Stomach smooth muscle (tissue), 2 donors: Measurements from ENCODE around the gene IFNL2.
"Not testable (repeated sequence)": the region's sequence is repeated elsewhere in the genome, so short reads cannot be mapped to it uniquely, and the experiment has no call there.

ENCODE experiments used
- H3K27ac ChIP-seq: one replicate; pipeline ENCODE4 v1.7.0; 2013; ENCODE audit warnings: mild to moderate bottlenecking, low read length, inconsistent platforms
- H3K27me3 ChIP-seq, 2 donors: one replicate each; pipeline ENCODE4 v1.7.0; 2013; ENCODE audit warnings: low read length in 2 of 2; ENCODE audit not compliant: insufficient read depth in 2 of 2, control insufficient read depth in 1 of 2
- H3K36me3 ChIP-seq, 2 donors: one replicate each; pipeline ENCODE4 v1.7.0; 2013; ENCODE audit warnings: low read length in 2 of 2; ENCODE audit not compliant: control insufficient read depth in 2 of 2, insufficient read depth in 2 of 2
- H3K4me1 ChIP-seq: one replicate; pipeline ENCODE4 v1.7.0; 2013; ENCODE audit warnings: low read length; ENCODE audit not compliant: control insufficient read depth, insufficient read depth
- H3K4me3 ChIP-seq, 2 donors: one replicate each; pipeline ENCODE4 v1.7.0; 2013; ENCODE audit warnings: low read length in 2 of 2
- H3K9ac ChIP-seq, 2 donors: one replicate each; pipeline ENCODE4 v1.7.0; 2013; ENCODE audit warnings: low read length in 2 of 2, mild to moderate bottlenecking in 1 of 2
- H3K9me3 ChIP-seq, 2 donors: one replicate each; pipeline ENCODE4 v1.7.0; 2013; ENCODE audit warnings: low read length in 2 of 2; ENCODE audit not compliant: control insufficient read depth in 2 of 2
- donor health status: healthy.
- donor health status: Pancreatic carcinoma.

IFNL2 gene

DNA sequence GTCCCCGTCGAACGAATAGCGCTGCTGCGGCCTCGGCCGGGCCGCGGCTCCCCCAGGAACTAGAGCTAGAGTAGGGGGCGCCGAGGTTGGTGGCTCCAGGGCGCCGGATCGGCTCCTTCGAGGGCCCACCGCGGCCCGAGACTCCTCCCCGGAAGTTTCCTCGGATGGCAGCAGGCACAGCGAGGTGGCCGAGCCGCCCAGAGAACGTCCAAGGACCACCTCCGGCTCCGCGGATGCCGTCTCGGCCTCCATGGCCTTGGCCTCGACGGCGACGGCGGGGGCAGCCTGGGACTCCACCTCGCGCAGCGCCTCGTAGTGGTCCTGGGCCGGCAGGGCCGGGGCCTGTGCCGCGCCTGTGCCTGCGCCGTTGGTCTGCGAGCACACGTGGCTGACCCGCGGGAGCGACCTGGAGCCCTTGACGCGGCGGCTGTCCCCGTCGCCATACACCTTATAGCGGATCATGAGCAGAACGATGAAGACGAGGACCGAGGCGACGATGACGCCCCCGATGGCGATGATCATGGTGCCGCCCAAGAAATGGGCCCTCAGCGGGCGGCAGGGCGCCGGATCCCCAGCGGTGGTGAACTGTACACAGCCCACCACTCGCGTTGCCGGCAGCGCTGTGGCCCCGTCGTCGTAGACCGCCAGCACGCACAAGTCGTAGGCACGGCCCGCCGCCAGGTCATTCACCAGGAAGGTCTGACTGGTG, 39.8 kb downstream of the IFNL2 start:
- no peaks in the 10 kb centered on the region for H3K9me3 ChIP-seq
- peaks cover 25 to 43% of the 10 kb centered on the region in 2 donors for H3K27me3 ChIP-seq
- H3K4me1 ChIP-seq = peaks cover 5% of the 10 kb centered on the region
- peaks cover 0 to 3% of the 10 kb centered on the region in 2 donors for H3K36me3 ChIP-seq
- no peak overlapping the region for H3K9ac ChIP-seq
- H3K4me3 ChIP-seq = no peak overlapping the region
- H3K27ac ChIP-seq = no peak overlapping the region

DNA sequence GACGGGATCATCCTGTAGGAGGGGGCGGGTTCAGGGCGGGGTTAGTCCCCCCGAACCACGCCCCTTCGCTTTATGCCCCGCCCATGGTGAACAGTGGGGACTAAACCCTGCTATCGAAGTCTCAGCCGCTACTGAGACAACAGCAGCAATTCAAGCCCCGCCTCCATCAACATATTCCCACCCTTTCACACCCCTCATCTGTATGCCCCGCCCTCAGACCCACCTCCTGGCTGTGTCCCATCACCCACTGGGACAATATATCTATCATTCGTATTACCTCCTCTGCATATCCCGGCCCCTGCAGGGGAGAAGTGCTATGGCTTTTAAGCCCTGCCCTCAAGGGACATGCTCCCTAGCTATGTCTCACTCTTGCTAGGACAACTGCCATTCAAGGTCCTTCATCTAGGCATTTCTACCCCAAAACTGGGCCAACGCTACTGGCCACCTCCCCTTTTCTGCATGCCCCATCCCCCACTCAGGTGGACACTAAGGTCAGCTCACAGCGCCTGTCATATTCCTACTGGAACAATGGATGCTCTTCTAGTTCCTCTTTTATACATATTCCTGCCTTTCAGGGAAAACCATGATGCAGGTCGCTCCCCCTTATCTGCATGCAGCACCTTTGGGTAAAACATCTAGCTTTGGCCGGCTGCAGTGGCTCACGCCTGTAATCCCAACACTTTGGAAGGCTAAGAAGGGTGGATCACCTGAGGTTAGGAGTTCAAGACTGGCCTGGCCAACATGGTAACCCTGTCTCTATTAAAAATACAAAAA, 40.5 kb downstream of the IFNL2 start:
- peaks cover 5% of the 10 kb centered on the region for H3K4me1 ChIP-seq
- H3K36me3 ChIP-seq = peaks cover 0 to 8% of the 10 kb centered on the region in 2 donors
- H3K4me3 ChIP-seq = no peak overlapping the region
- no peak overlapping the region for H3K27ac ChIP-seq
- no peaks in the 10 kb centered on the region for H3K9me3 ChIP-seq
- H3K27me3 ChIP-seq = peaks cover 25 to 37% of the 10 kb centered on the region in 2 donors
- H3K9ac ChIP-seq = no peak overlapping the region

- H3K27me3 ChIP-seq = peaks cover 22 to 34% of the 10 kb centered on the region in 2 donors
- not testable (repeated sequence) for H3K4me3 ChIP-seq, H3K27ac ChIP-seq, H3K9me3 ChIP-seq, H3K36me3 ChIP-seq, H3K9ac ChIP-seq, H3K4me1 ChIP-seq
Measured at GRCh38 chr19:39309305-39309670, 41.1 kb downstream of the IFNL2 start.

DNA sequence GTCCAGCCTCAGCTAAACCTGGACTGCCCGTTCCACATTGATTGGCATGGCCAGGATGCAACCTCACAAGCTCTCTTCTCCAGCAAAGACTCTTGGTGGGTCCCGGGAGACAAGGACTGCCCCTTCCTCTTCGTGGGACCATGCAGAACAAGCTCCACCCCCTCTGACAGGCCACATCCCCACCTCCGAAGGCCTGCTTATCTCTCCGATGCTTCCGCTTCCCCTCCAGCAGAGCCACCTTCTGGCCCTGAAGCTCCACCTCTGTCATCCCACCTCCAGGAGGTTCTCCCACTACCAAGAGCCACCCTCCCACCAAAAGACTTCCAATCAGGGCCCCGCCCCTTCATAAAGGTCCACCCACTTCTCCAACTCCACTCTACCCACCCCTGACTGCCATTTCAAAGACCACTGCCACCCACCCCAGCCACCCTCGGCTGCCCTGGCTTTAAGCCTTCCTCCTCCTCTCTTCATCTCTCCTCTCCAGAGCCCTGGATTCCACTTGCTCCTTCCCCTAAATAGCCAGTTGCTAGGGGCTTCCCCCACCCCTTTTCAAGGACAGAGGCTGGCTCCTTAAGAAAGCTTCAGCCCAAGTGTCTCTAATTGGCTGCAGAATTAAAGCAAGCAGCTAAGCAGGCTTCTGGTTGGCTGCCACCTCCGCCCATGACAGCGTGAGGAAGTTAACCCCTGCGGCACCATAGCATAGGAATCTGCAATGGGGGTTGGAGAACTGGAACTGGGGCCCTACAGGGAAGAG, 42.5 kb downstream of the IFNL2 start:
- H3K9me3 ChIP-seq = no peaks in the 10 kb centered on the region
- H3K4me1 ChIP-seq = peaks cover 5% of the 10 kb centered on the region
- H3K9ac ChIP-seq = no peak overlapping the region
- no peak overlapping the region for H3K4me3 ChIP-seq
- peaks cover 21 to 23% of the 10 kb centered on the region in 2 donors for H3K27me3 ChIP-seq
- peaks cover 0 to 10% of the 10 kb centered on the region in 2 donors for H3K36me3 ChIP-seq
- H3K27ac ChIP-seq = no peak overlapping the region

- Histone ChIP-seq H3K27me3 (peaks cover 0 to 3% of the 10 kb centered on the region in 2 donors), H3K9me3 (no peaks in the 10 kb centered on the region)
Measured at GRCh38 chr19:39314016-39314728, 46.0 kb downstream of the IFNL2 start.

GRCh38 chr19:39315933-39316332, 47.7 kb downstream of the IFNL2 start:
- Histone ChIP-seq H3K36me3 (peaks cover 0 to 10% of the 10 kb centered on the region in 2 donors), H3K4me1 (peaks cover 11% of the 10 kb centered on the region), H3K9me3 (no peaks in the 10 kb centered on the region), H3K4me3 (no peak overlapping the region), H3K27ac (no peak overlapping the region), H3K9ac (no peak overlapping the region), H3K27me3 (peaks cover 0 to 3% of the 10 kb centered on the region in 2 donors)

More at GRCh38 chr19:39314016-39314728, 46.0 kb downstream of the IFNL2 start:
- Histone ChIP-seq H3K9ac (no peak overlapping the region), H3K4me1 (peaks cover 2% of the 10 kb centered on the region), H3K27ac (no peak overlapping the region), H3K36me3 (peaks cover 0 to 10% of the 10 kb centered on the region in 2 donors), H3K4me3 (no peak overlapping the region)

GRCh38 chr19:39316627-39317321, 48.6 kb downstream of the IFNL2 start:
- no peak overlapping the region for H3K27ac ChIP-seq
- H3K36me3 ChIP-seq = peaks cover 0 to 10% of the 10 kb centered on the region in 2 donors
- H3K4me1 ChIP-seq = peaks cover 11% of the 10 kb centered on the region
- H3K4me3 ChIP-seq = no peak overlapping the region
- H3K27me3 ChIP-seq = no peaks in the 10 kb centered on the region
- H3K9me3 ChIP-seq = no peaks in the 10 kb centered on the region
- no peak overlapping the region for H3K9ac ChIP-seq

DNA sequence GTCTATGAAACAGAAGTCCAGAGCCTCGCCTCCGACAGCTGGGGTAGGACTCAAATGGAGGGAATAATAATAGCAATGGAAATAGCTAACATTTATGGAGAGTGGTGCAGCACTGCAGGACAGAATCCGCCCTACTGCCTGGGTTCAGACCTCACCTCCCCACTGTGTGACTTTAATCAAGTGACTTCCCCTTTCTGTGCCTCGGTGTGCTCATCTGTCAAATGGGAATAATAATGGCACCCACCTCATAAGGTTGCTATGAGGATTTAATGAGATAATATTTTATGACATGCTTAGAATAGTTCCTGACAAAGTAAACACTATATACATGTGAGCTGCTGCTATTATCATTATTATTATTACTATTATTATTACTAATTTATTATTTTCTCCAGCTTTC, 49.3 kb downstream of the IFNL2 start:
- H3K4me3 ChIP-seq = no peak overlapping the region
- H3K9ac ChIP-seq = no peak overlapping the region
- peaks cover 11% of the 10 kb centered on the region for H3K4me1 ChIP-seq
- H3K9me3 ChIP-seq = no peaks in the 10 kb centered on the region
- H3K27me3 ChIP-seq = no peaks in the 10 kb centered on the region
- H3K27ac ChIP-seq = no peak overlapping the region
- peaks cover 0 to 7% of the 10 kb centered on the region in 2 donors for H3K36me3 ChIP-seq

GRCh38 chr19:39318071-39318470, 49.9 kb downstream of the IFNL2 start:
- Histone ChIP-seq H3K4me1 (peaks cover 11% of the 10 kb centered on the region), H3K9ac (no peak overlapping the region), H3K27ac (no peak overlapping the region), H3K9me3 (no peaks in the 10 kb centered on the region), H3K36me3 (peaks cover 0 to 7% of the 10 kb centered on the region in 2 donors), H3K27me3 (no peaks in the 10 kb centered on the region), H3K4me3 (no peak overlapping the region)

- Histone ChIP-seq H3K4me1 (peaks cover 11% of the 10 kb centered on the region), H3K27me3 (no peaks in the 10 kb centered on the region), H3K9me3 (no peaks in the 10 kb centered on the region), H3K4me3 (no peak overlapping the region), H3K36me3 (peaks cover 0 to 3% of the 10 kb centered on the region in 2 donors), H3K27ac (no peak overlapping the region), H3K9ac (no peak overlapping the region)
Measured at GRCh38 chr19:39318690-39319089, 50.5 kb downstream of the IFNL2 start.
